ENCODE data around the gene COX6A1. TPM values are rescaled to one million over a fixed set of nuclear protein-coding genes. Genes with fewer than 3 reads are reported as not detected.

COX6A1 gene
- total and polyA plus RNA-seq, 7 donors, result 34.4 to 211 (median 52.6) TPM

- H3K27me3 ChIP-seq (ENCODE audit: insufficient read depth in 3 of 3, low read length in 2 of 3), result peaks cover 0 to 65% (median 1%) of the 10 kb centered on the region in 3 donors
- WGBS, 3 donors, result 40 to 44% (median 40%) methylated on average over 27 to 33 of the region's 33 CpGs
- no peak overlapping the region for H3K27ac ChIP-seq
- DNase-seq, result no peak
- no peak for TF ChIP-seq CTCF (IDR thresholded peaks at IDR 0.05)
- H3K4me1 ChIP-seq, result no peaks in the 10 kb centered on the region
- intact Hi-C loops (cut with DNase I), result no loop called here
- H3K9me3 ChIP-seq, result no peaks in the 10 kb centered on the region
- no peak overlapping the region for H3K4me3 ChIP-seq
- H3K36me3 ChIP-seq (ENCODE audit: insufficient read depth in 1 of 2, low read depth in 1 of 2), result no peaks in the 10 kb centered on the region
- no peak for ATAC-seq
These were observed 39.9 kb upstream of the COX6A1 start for GRCh38 chr12:120397824-120398540.

GRCh38 chr12:120399531-120399930 is 38.4 kb upstream of the COX6A1 start:
- intact Hi-C loops (cut with DNase I), result no loop called here
- no peak for TF ChIP-seq CTCF (IDR thresholded peaks at IDR 0.05)
- ATAC-seq (no peak), DNase-seq (no peak)
- Histone ChIP-seq H3K27me3 (ENCODE audit: insufficient read depth in 3 of 3, low read length in 2 of 3) (peaks cover 0 to 50% (median 1%) of the 10 kb centered on the region in 3 donors), H3K4me1 (no peaks in the 10 kb centered on the region), H3K4me3 (no peak overlapping the region), H3K27ac (no peak overlapping the region), H3K9me3 (no peaks in the 10 kb centered on the region), H3K36me3 (ENCODE audit: insufficient read depth in 1 of 2, low read depth in 1 of 2) (no peaks in the 10 kb centered on the region)
- WGBS, 3 donors, result 72 to 75% (median 74%) methylated on average over 5 of the region's 5 CpGs

- TF ChIP-seq CTCF (IDR thresholded peaks at IDR 0.05), result no peak
- Histone ChIP-seq H3K36me3 (ENCODE audit: insufficient read depth in 1 of 2, low read depth in 1 of 2) (no peaks in the 10 kb centered on the region), H3K9me3 (no peaks in the 10 kb centered on the region), H3K4me1 (no peaks in the 10 kb centered on the region), H3K27me3 (ENCODE audit: insufficient read depth in 3 of 3, low read length in 2 of 3) (peaks cover 0 to 31% (median 0%) of the 10 kb centered on the region in 3 donors), H3K4me3 (no peak overlapping the region), H3K27ac (no peak overlapping the region)
- 10 to 15% (median 14%) methylated on average over 13 of the region's 13 CpGs for WGBS, 3 donors
- no peak for DNase-seq
- ATAC-seq, result no peak
- intact Hi-C loops (cut with DNase I), result no loop called here
These were observed 35.7 kb upstream of the COX6A1 start for GRCh38 chr12:120402217-120402616.

GRCh38 chr12:120403869-120404268 is 34.0 kb upstream of the COX6A1 start:
- Histone ChIP-seq H3K9me3 (no peaks in the 10 kb centered on the region), H3K27me3 (ENCODE audit: insufficient read depth in 3 of 3, low read length in 2 of 3) (peaks cover 0 to 16% (median 0%) of the 10 kb centered on the region in 3 donors), H3K36me3 (ENCODE audit: insufficient read depth in 1 of 2, low read depth in 1 of 2) (no peaks in the 10 kb centered on the region), H3K27ac (no peak overlapping the region), H3K4me3 (no peak overlapping the region), H3K4me1 (no peaks in the 10 kb centered on the region)
- WGBS, 3 donors, result 73 to 76% (median 76%) methylated on average over 3 of the region's 3 CpGs
- intact Hi-C loops (cut with DNase I), result no loop called here
- no peak for DNase-seq
- no peak for TF ChIP-seq CTCF (IDR thresholded peaks at IDR 0.05)
- no peak for ATAC-seq

GRCh38 chr12:120404271-120404670 is 33.6 kb upstream of the COX6A1 start:
- Histone ChIP-seq H3K27ac (no peak overlapping the region), H3K36me3 (ENCODE audit: insufficient read depth in 1 of 2, low read depth in 1 of 2) (no peaks in the 10 kb centered on the region), H3K4me3 (no peak overlapping the region), H3K9me3 (no peaks in the 10 kb centered on the region), H3K27me3 (ENCODE audit: insufficient read depth in 3 of 3, low read length in 2 of 3) (peaks cover 0 to 13% (median 0%) of the 10 kb centered on the region in 3 donors), H3K4me1 (no peaks in the 10 kb centered on the region)
- ATAC-seq, result no peak
- intact Hi-C loops (cut with DNase I), result no loop called here
- 67 to 73% (median 70%) methylated on average over 1 of the region's 1 CpG for WGBS, 3 donors
- TF ChIP-seq CTCF (IDR thresholded peaks at IDR 0.05), result no peak
- no peak for DNase-seq
